ENCODE measurements around the gene SUPT5H.

Gene SUPT5H

DNA sequence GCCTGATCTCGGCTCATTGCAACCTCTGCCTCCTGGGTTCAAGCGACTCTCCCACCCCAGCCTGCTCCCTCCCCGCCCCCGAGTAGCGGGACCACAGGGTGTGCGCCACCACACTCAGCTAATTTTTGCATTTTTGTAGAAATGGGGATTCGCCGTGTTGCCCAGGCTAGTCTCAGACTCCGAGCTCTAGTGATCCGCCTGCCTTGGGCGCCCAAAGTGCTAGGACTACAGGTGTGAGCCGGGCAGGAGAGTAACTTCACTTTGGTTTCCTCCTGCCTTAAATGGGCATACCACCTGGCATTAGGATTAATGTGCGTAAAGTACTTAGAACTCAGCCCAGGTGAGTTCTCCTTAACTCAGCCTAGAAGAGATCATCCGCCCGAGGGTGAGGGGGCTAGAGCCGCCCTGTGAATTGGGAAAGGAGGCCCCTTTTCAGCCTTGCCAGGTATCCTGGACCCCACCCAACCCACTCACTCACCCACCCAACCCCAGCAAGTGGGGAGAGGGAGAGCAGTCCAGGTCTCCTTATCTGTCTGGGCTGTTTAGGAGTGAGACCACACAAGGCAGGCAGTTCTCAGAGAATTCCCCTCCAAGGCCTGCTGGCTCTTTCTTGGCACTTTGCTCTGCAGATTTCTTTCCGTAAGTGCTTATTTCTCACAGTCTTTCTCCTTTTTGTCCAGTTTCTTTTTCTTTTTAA lies 40.0 kb upstream of the SUPT5H start:
- Histone ChIP-seq H2AFZ (ENCODE audit: low read depth, low read length) (no peak overlapping the region), H4K20me1 (ENCODE audit: insufficient read depth, low read length) (peaks cover 14% of the 10 kb centered on the region; the same call in 1 of the 2 replicates), H3K36me3 (ENCODE audit: insufficient read depth, low read length) (peaks cover 12% of the 10 kb centered on the region), H3K9me3 (ENCODE audit: insufficient read depth, low read length, severe bottlenecking) (no peaks in the 10 kb centered on the region), H3K79me2 (ENCODE audit: insufficient read depth, low read length) (peaks cover 20% of the 10 kb centered on the region), H3K27ac (ENCODE audit: low read length) (no peak overlapping the region), H3K4me1 (ENCODE audit: insufficient read depth, low read length) (peaks cover 66% of the 10 kb centered on the region), H3K9ac (ENCODE audit: low read depth, low read length) (0 out of 2 replicates have a peak overlapping the region, but pooled peaks have one; percentile 92), H3K4me2 (ENCODE audit: insufficient read depth, low read length) (peak overlapping the region; percentile 74; the same call in 1 of the 2 replicates), H3K4me3 (ENCODE audit: low read depth in 1 of 2, low read length in 2 of 2) (no peak overlapping the region), H3K27me3 (ENCODE audit: insufficient read depth, low read length, poor library complexity) (no peaks in the 10 kb centered on the region)
- TF ChIP-seq EZH2 (IDR thresholded peaks at IDR 0.05; ENCODE audit: borderline replicate concordance, low read depth, low read length, severe bottlenecking): no peak
- DNase-seq (no peak), ATAC-seq (ENCODE audit: insufficient read depth, low read depth) (no peak)

DNA sequence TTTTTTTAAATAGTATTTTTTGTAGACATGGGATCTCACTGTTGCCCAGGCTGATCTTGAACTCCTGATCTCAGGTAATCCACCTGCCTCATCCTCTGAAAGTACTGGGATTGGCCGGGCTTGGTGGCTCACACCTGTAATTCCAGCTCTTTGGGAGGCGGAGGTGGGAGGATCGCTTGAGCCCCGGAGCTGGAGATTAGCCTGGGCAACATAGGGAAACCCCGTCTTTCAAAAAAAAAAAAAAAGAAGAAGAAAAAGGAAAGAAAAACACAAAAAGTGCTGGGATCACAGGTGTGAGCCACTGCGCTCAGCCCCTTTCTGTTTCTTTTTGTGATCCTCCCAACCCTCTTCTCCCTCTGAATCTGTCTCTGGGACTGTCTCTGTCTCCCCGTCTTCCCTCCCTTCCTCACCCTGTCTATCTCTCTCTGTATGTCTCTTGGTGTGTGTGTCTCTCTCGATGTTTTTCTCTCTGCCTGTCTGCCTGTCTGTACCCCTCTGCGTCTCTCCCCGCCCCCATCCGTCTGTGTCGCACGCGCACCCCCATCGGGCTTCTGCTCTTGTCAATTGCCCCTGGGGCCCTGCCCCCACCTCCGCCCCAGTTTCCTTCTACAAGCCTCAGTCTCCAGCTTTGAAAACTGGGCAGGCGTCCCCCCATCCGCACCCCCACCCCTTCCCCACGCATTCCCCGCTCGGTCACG lies 39.3 kb upstream of the SUPT5H start:
- Histone ChIP-seq H3K4me1 (ENCODE audit: insufficient read depth, low read length) (peaks cover 71% of the 10 kb centered on the region), H3K36me3 (ENCODE audit: insufficient read depth, low read length) (peaks cover 12% of the 10 kb centered on the region), H3K4me3 (ENCODE audit: low read depth in 1 of 2, low read length in 2 of 2) (peak overlapping the region; percentile 32 to 68; a peak in 3 of 4 replicates), H3K4me2 (ENCODE audit: insufficient read depth, low read length) (peak overlapping the region; percentile 74), H3K27ac (ENCODE audit: low read length) (peak overlapping the region; percentile 66), H3K79me2 (ENCODE audit: insufficient read depth, low read length) (peaks cover 20% of the 10 kb centered on the region), H3K9me3 (ENCODE audit: insufficient read depth, low read length, severe bottlenecking) (no peaks in the 10 kb centered on the region), H2AFZ (ENCODE audit: low read depth, low read length) (peak overlapping the region; percentile 76), H4K20me1 (ENCODE audit: insufficient read depth, low read length) (peaks cover 14% of the 10 kb centered on the region; the same call in 1 of the 2 replicates), H3K27me3 (ENCODE audit: insufficient read depth, low read length, poor library complexity) (no peaks in the 10 kb centered on the region), H3K9ac (ENCODE audit: low read depth, low read length) (peak overlapping the region; percentile 92)
- ATAC-seq (ENCODE audit: insufficient read depth, low read depth) (peak; percentile 29), DNase-seq (peak; percentile 83)
- TF ChIP-seq EZH2 (IDR thresholded peaks at IDR 0.05; ENCODE audit: borderline replicate concordance, low read depth, low read length, severe bottlenecking): no peak
- TF ChIP-seq, protein P1, sequence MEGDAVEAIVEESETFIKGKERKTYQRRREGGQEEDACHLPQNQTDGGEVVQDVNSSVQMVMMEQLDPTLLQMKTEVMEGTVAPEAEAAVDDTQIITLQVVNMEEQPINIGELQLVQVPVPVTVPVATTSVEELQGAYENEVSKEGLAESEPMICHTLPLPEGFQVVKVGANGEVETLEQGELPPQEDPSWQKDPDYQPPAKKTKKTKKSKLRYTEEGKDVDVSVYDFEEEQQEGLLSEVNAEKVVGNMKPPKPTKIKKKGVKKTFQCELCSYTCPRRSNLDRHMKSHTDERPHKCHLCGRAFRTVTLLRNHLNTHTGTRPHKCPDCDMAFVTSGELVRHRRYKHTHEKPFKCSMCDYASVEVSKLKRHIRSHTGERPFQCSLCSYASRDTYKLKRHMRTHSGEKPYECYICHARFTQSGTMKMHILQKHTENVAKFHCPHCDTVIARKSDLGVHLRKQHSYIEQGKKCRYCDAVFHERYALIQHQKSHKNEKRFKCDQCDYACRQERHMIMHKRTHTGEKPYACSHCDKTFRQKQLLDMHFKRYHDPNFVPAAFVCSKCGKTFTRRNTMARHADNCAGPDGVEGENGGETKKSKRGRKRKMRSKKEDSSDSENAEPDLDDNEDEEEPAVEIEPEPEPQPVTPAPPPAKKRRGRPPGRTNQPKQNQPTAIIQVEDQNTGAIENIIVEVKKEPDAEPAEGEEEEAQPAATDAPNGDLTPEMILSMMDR (IDR thresholded peaks at IDR 0.05; ENCODE audit: borderline replicate concordance, extremely low read depth, low read length, poor library complexity, severe bottlenecking): no peak

GRCh38 chr19:39406656-39407409 lies 38.5 kb upstream of the SUPT5H start, which contains the start of gene ZFP36:
Gene ZFP36 (plus strand): TSS chr19:39406847. CDS start chr19:39406905, 58 bp downstream.
- Histone ChIP-seq H3K9me3 (ENCODE audit: insufficient read depth, low read length, severe bottlenecking) (no peaks in the 10 kb centered on the region), H2AFZ (ENCODE audit: low read depth, low read length) (peak within 1 kb of the TSS; percentile 76), H3K4me3 (ENCODE audit: low read depth in 1 of 2, low read length in 2 of 2) (peak within 1 kb of the TSS; percentile 68 to 77; a peak in 3 of 4 replicates), H3K4me2 (ENCODE audit: insufficient read depth, low read length) (peak within 1 kb of the TSS; percentile 74), H4K20me1 (ENCODE audit: insufficient read depth, low read length) (peaks cover 14% of the 10 kb centered on the region; the same call in 1 of the 2 replicates), H3K27ac (ENCODE audit: low read length) (peak within 1 kb of the TSS; percentile 88), H3K36me3 (ENCODE audit: insufficient read depth, low read length) (peaks cover 12% of the 10 kb centered on the region), H3K9ac (ENCODE audit: low read depth, low read length) (peak within 1 kb of the TSS; percentile 92), H3K27me3 (ENCODE audit: insufficient read depth, low read length, poor library complexity) (no peaks in the 10 kb centered on the region), H3K4me1 (ENCODE audit: insufficient read depth, low read length) (peaks cover 71% of the 10 kb centered on the region), H3K79me2 (ENCODE audit: insufficient read depth, low read length) (peaks cover 20% of the 10 kb centered on the region)
- TF ChIP-seq, protein P1 (IDR thresholded peaks at IDR 0.05; ENCODE audit: borderline replicate concordance, extremely low read depth, low read length, poor library complexity, severe bottlenecking): peak; percentile 22
- no peak for TF ChIP-seq EZH2 (IDR thresholded peaks at IDR 0.05; ENCODE audit: borderline replicate concordance, low read depth, low read length, severe bottlenecking)
- DNase-seq (peak; percentile 85), ATAC-seq (ENCODE audit: insufficient read depth, low read depth) (peak; percentile 64)
